ENCODE data around the gene RBBP5. TPM values are rescaled to one million over a fixed set of nuclear protein-coding genes. Genes with fewer than 3 reads are reported as not detected.

The RBBP5 gene
- polyA plus RNA-seq, 3 donors: 4.9 to 10.2 (median 8.1) TPM

DNA sequence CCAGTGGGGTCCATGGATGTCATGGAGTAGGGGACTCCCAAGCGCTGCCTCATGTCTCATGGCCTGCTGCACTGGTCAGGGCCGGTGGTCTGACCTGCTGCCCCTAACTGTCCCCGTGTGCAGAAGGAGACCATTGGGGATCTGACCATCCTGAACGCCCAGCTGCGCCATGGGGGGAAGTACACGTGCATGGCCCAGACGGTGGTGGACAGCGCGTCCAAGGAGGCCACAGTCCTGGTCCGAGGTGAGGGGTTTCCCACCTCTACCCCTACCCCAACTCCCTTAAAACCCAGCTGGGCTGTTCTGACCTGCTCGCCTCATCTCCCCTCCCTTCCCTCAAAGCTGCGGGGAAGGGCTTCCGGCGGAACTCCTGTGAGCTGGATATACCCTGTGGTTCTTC is 56.1 kb downstream of the RBBP5 start:
- H3K9me3 Mint-ChIP-seq: no peaks in the 10 kb centered on the region
- Histone ChIP-seq H4K20me1 (ENCODE audit: insufficient read depth, low read length) (no peaks in the 10 kb centered on the region), H3K79me2 (ENCODE audit: insufficient read depth, low read length) (no peaks in the 10 kb centered on the region), H3K36me3 (replicated peaks in 1 of 2; ENCODE audit: control insufficient read depth in 1 of 2, insufficient read depth in 2 of 2, low read length in 2 of 2) (no peaks in the 10 kb centered on the region), H3K9ac (ENCODE audit: insufficient read depth, low read length, poor library complexity, severe bottlenecking) (no peak overlapping the region), H3K4me1 (ENCODE audit: control insufficient read depth in 1 of 2, insufficient read depth in 2 of 2, low read length in 2 of 2) (no peaks in the 10 kb centered on the region), H3K4me2 (replicated peaks; ENCODE audit: extremely low read depth, low read length, poor library complexity, severe bottlenecking) (no peak overlapping the region), H3K27ac (ENCODE audit: low read depth in 1 of 2, low read length in 2 of 2) (no peak overlapping the region), H3K9me3 (replicated peaks in 1 of 2; ENCODE audit: control insufficient read depth in 1 of 2, insufficient read depth in 1 of 2, low read length in 2 of 2) (no peaks in the 10 kb centered on the region), H3K4me3 (replicated peaks in 1 of 3; ENCODE audit: low read depth in 2 of 3, low read length in 3 of 3) (no peak overlapping the region), H3K27me3 (ENCODE audit: control insufficient read depth in 2 of 2, insufficient read depth in 2 of 2, low read length in 2 of 2) (no peaks in the 10 kb centered on the region), H2AFZ (ENCODE audit: insufficient read depth, low read depth, low read length, poor library complexity, severe bottlenecking) (no peak overlapping the region)
- no peak for TF ChIP-seq CTCF (IDR thresholded peaks at IDR 0.05)
- intact Hi-C loops (cut with micrococcal nuclease): no loop called here
- DNase-seq: no peak
- H3K4me3 Mint-ChIP-seq: no peak overlapping the region
- H3K27ac Mint-ChIP-seq: no peak overlapping the region
- H3K27me3 Mint-ChIP-seq (ENCODE audit: low read depth in 3 of 3): peaks cover 0 to 3% (median 0%) of the 10 kb centered on the region in 3 donors
- WGBS (ENCODE audit: insufficient coverage): 98% methylated on average over 12 of the region's 14 CpGs
- H3K36me3 Mint-ChIP-seq: no peaks in the 10 kb centered on the region
- no peaks in the 10 kb centered on the region for H3K4me1 Mint-ChIP-seq

GRCh38 chr1:205064741-205065316 is 56.9 kb downstream of the RBBP5 start:
- Histone ChIP-seq H3K27ac (ENCODE audit: low read depth in 1 of 2, low read length in 2 of 2) (no peak overlapping the region), H3K9me3 (replicated peaks in 1 of 2; ENCODE audit: control insufficient read depth in 1 of 2, insufficient read depth in 1 of 2, low read length in 2 of 2) (no peaks in the 10 kb centered on the region), H3K9ac (ENCODE audit: insufficient read depth, low read length, poor library complexity, severe bottlenecking) (no peak overlapping the region), H3K4me3 (replicated peaks in 1 of 3; ENCODE audit: low read depth in 2 of 3, low read length in 3 of 3) (no peak overlapping the region), H4K20me1 (ENCODE audit: insufficient read depth, low read length) (no peaks in the 10 kb centered on the region), H2AFZ (ENCODE audit: insufficient read depth, low read depth, low read length, poor library complexity, severe bottlenecking) (no peak overlapping the region), H3K27me3 (ENCODE audit: control insufficient read depth in 2 of 2, insufficient read depth in 2 of 2, low read length in 2 of 2) (no peaks in the 10 kb centered on the region), H3K4me1 (ENCODE audit: control insufficient read depth in 1 of 2, insufficient read depth in 2 of 2, low read length in 2 of 2) (no peaks in the 10 kb centered on the region), H3K4me2 (replicated peaks; ENCODE audit: extremely low read depth, low read length, poor library complexity, severe bottlenecking) (no peak overlapping the region), H3K36me3 (replicated peaks in 1 of 2; ENCODE audit: control insufficient read depth in 1 of 2, insufficient read depth in 2 of 2, low read length in 2 of 2) (no peaks in the 10 kb centered on the region), H3K79me2 (ENCODE audit: insufficient read depth, low read length) (no peaks in the 10 kb centered on the region)
- H3K27ac Mint-ChIP-seq: peak overlapping the region in 1 of 7 donors; percentile 5
- TF ChIP-seq CTCF (IDR thresholded peaks at IDR 0.05): no peak
- H3K27me3 Mint-ChIP-seq (ENCODE audit: low read depth in 3 of 3): peaks cover 0 to 3% (median 0%) of the 10 kb centered on the region in 3 donors
- H3K9me3 Mint-ChIP-seq: no peaks in the 10 kb centered on the region
- 90% methylated on average over 9 of the region's 9 CpGs for WGBS (ENCODE audit: insufficient coverage)
- intact Hi-C loops (cut with micrococcal nuclease): no loop called here
- H3K4me3 Mint-ChIP-seq: no peak overlapping the region
- H3K36me3 Mint-ChIP-seq: no peaks in the 10 kb centered on the region
- H3K4me1 Mint-ChIP-seq: no peaks in the 10 kb centered on the region
- no peak for DNase-seq

Data from CD14-positive monocyte (primary cell).